Naive thymus-derived CD8-positive, alpha-beta T cell (primary cell): ENCODE data around the gene PTCH2. TPM values are rescaled to one million over a fixed set of nuclear protein-coding genes. Genes with fewer than 3 reads are reported as not detected.
"Not testable (repeated sequence)": the region's sequence is repeated elsewhere in the genome, so short reads cannot be mapped to it uniquely, and the experiment has no call there.

Source experiments
- ATAC-seq, 2 donors: fragments of 150-1000 bp; cut with Tn5 transposase in 1 of 2; sonication (Bioruptor Pico), chemical (Tn5 transposase) in 1 of 2; 1 replicate in 1 of 2; 2 replicates in 1 of 2; pipeline ENCODE4 v1.10.0; 2021; ENCODE audit warnings: mild to moderate bottlenecking in 2 of 2, moderate library complexity in 2 of 2
- POLR2A ChIA-PET: fragments of 350-600 bp; sonication (Branson Sonifier 250); formaldehyde crosslinking; loops from one replicate; lab custom pipeline; 2021; ENCODE audit warnings: antibody characterized with exemption; lab: Charles Lee
- DNase-seq, 10 donors: peaks; one replicate each; pipeline versions ENCODE4 v3.0.0 to v3.0.0-alpha.2; 2020 to 2022
- H3K27ac Mint-ChIP-seq, 10 donors: one replicate each; pipeline ENCODE4 v1.8.0; 2020 to 2022; ENCODE audit warnings: mild to moderate bottlenecking in 10 of 10, mixed read lengths in 10 of 10, moderate library complexity in 4 of 10, inconsistent platforms in 1 of 10
- H3K27me3 Mint-ChIP-seq, 5 donors: one replicate each; pipeline ENCODE4 v1.8.0; 2021 to 2022; ENCODE audit warnings: mixed read lengths in 5 of 5
- H3K36me3 Mint-ChIP-seq, 3 donors: one replicate each; pipeline ENCODE4 v1.8.0; 2020 to 2022; ENCODE audit warnings: mixed read lengths in 3 of 3, mild to moderate bottlenecking in 2 of 3, inconsistent platforms in 1 of 3
- H3K4me1 Mint-ChIP-seq, 4 donors: one replicate each; pipeline ENCODE4 v1.8.0; 2021 to 2022; ENCODE audit warnings: mixed read lengths in 4 of 4
- H3K4me3 Mint-ChIP-seq, 10 donors: one replicate each; pipeline ENCODE4 v1.8.0; 2020 to 2022; ENCODE audit warnings: mild to moderate bottlenecking in 10 of 10, mixed read lengths in 10 of 10, moderate library complexity in 6 of 10, inconsistent platforms in 1 of 10
- H3K9me3 Mint-ChIP-seq, 9 donors: one replicate each; pipeline ENCODE4 v1.8.0; 2020 to 2022; ENCODE audit warnings: mixed read lengths in 9 of 9, mild to moderate bottlenecking in 3 of 9, inconsistent platforms in 1 of 9, moderate library complexity in 1 of 9
- polyA plus RNA-seq, 3 donors: library from polyadenylated mRNA; unstranded; fragments of 300-500 nt; fragmentation: Illumina TruSeq; gene quantifications; one replicate each; pipeline ENCODE4 v1.2.3, GENCODE V29; 2021
- total RNA-seq, 8 experiments: library from RNA in 2 of 8; stranded (reverse) in 2 of 8; gene quantifications; one replicate each; pipeline ENCODE4 v1.2.3 and lab custom pipeline; 2021 to 2026

PTCH2 gene
- total and polyA plus RNA-seq, 5 experiments from 2014 or later = 1.6 to 2.0 TPM; not detected in 3

DNA sequence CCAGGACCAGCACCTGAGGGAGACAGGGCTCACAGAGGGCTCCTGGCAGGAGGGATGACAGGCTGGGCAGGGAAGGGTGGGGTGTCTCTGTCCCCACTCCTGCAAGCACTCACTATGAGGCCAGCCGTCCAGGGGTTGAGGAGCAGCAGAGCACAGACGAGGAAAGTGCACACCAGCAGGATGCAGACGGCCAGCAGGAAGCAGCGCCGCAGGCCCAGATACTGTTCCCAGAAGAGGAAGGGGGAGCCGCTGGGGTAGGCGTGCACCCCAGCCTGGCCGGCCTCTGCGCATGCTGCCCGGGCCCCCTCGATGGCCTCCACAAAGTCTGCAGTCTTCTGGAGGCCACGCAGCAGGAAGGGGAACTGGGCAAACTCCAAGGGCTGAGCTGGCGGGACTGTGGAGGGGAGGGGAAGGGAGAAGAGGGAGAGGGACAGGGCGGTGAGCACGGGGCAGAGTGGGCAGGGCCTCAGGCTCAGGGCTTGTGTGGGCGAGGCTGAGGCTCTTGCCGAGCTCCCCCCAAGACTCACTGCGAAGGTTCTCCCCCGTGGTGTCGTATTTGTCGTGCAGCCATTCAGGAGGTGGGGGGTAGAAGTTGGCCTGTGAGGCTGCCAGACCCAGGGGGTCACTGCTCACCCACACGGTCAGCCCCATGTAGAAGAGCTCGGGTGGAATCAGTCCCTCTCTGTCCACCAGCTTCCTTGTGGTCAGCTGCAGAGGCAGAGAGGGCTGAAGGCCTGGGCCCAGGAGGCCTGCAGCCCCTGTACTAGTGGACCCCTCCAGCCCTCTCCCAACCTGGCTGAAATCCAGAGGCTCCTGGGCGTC, 16.5 kb downstream of the PTCH2 start:
- no peak for ATAC-seq
- DNase-seq = peak in 1 of 10 donors; percentile 50
- Mint-ChIP-seq H3K9me3 (no peaks in the 10 kb centered on the region), H3K27me3 (no peaks in the 10 kb centered on the region), H3K27ac (no peak overlapping the region), H3K36me3 (no peaks in the 10 kb centered on the region), H3K4me3 (no peak overlapping the region), H3K4me1 (peaks cover 0 to 2% (median 1%) of the 10 kb centered on the region in 4 donors)
- POLR2A ChIA-PET = interaction anchor here (0.6 to 2.8 kb wide), 6 partner anchors 9 to 146 kb away, joined by 3 to 18 read pairs (median 4); partner anchors contain the start of genes BEST4, BTBD19 and PLK3

DNA sequence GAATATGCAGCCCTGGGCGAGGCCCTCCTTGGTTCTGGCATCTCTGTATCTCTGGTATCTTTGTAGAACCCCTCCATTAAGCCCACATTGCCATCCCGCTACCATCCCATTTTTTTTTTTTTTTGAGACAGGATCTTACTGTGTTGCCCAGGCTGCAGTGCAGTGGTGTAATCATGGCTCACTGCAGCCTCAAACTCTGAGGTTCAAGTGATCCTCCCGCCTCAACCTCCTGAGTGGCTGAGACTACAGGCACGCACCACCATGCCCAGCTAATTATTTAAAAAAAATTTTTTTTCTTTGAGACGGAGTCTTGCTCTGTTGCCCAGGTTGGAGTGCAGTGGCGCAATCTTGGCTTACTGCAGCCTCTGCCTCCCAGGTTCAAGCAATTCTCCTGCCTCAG, 18.7 kb downstream of the PTCH2 start:
- not testable (repeated sequence) for H3K9me3 Mint-ChIP-seq, H3K4me3 Mint-ChIP-seq, ATAC-seq, H3K36me3 Mint-ChIP-seq, H3K27ac Mint-ChIP-seq, H3K27me3 Mint-ChIP-seq
- POLR2A ChIA-PET = interaction anchor here (8.4 kb wide), 1 partner anchor 20 kb away, joined by 590 read pairs; the partner anchor contains the start of genes BTBD19, DYNLT4 and PLK3
- DNase-seq = peak in 1 of 10 donors; percentile 3
- peaks cover 13 to 24% (median 20%) of the 10 kb centered on the region in 4 donors for H3K4me1 Mint-ChIP-seq

GRCh38 chr1:44822981-44823451, 20.0 kb downstream of the PTCH2 start:
- no peak overlapping the region for H3K4me3 Mint-ChIP-seq
- ATAC-seq = no peak

DNA sequence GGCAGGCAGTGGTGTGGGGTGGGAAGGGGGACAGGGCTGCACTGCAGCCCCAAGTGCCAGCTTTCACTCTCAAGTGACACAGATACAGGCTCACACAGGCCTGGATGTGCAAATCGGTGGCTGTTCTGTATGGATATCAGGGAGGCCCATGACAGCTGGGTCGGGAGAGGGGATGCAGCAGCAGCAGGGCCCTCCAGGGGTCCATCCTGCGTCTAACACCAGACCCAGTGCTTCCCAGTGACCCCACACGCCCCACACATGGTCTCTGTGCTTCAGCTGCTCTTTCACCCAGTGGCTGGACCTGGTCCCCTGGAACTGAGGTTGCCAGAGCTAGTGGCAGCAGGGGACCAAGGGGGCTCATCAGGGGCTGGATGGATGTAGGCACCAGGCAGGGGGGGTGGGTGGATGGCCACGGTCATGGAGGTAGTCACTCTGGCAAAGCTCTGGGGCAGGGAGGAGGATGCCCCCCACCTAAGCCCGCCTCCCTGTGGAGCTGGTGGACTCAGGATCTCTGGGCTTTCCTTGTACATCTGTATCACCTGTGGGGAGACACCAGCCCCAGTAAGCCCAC, 20.8 kb downstream of the PTCH2 start:
- POLR2A ChIA-PET = interaction anchor here (1.0 to 8.4 kb wide), 8 partner anchors 8 to 100 kb away, joined by 3 to 590 read pairs (median 37); partner anchors contain the start of genes BEST4, BTBD19, DYNLT4 and PLK3
- H3K9me3 Mint-ChIP-seq = no peaks in the 10 kb centered on the region
- H3K27ac Mint-ChIP-seq = peak overlapping the region in 4 of 10 donors; percentile 48 to 100 (median 56)
- DNase-seq = peak in 1 of 10 donors; percentile 55
- no peak overlapping the region for H3K4me3 Mint-ChIP-seq
- H3K36me3 Mint-ChIP-seq = no peaks in the 10 kb centered on the region
- H3K4me1 Mint-ChIP-seq = peaks cover 18 to 41% (median 36%) of the 10 kb centered on the region in 4 donors
- no peaks in the 10 kb centered on the region for H3K27me3 Mint-ChIP-seq
- no peak for ATAC-seq

More at GRCh38 chr1:44822981-44823451, 20.0 kb downstream of the PTCH2 start:
- H3K36me3 Mint-ChIP-seq = no peaks in the 10 kb centered on the region
- H3K27me3 Mint-ChIP-seq = no peaks in the 10 kb centered on the region
- peaks cover 14 to 35% (median 29%) of the 10 kb centered on the region in 4 donors for H3K4me1 Mint-ChIP-seq
- peak overlapping the region in 1 of 10 donors; percentile 31 for H3K27ac Mint-ChIP-seq
- POLR2A ChIA-PET = interaction anchor here (0.6 to 8.4 kb wide), 4 partner anchors 12 to 92 kb away, joined by 5 to 590 read pairs (median 11); partner anchors contain the start of genes BTBD19, DYNLT4, PLK3 and RNU5D-1
- no peaks in the 10 kb centered on the region for H3K9me3 Mint-ChIP-seq
- peak in 1 of 10 donors; percentile 57 for DNase-seq

DNA sequence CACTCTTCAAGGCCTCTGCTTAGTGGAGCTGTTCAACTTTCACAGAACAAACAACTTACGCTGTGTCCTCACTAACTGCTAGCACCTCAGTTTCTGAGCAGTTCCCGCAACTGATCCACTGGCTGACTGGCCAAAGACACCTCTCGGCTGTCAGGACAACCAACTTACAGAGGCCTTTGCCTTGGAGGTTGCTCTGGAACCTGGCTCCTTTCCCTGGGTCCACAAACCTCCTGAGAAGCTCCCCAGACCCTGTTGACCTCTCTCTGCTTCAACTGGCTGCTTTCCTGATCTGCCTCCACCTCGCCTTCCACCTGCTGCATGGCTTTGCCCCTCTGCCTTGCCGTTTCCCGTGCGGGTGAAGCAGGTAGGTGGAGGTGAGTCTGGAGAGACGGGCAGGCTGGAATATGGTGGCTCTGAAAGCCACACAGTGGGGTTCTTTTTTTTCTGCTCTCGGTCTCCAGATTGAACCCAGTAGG, 21.8 kb downstream of the PTCH2 start:
- Mint-ChIP-seq H3K27ac (peak overlapping the region; percentile 58 to 100 (median 100)), H3K9me3 (no peaks in the 10 kb centered on the region), H3K36me3 (no peaks in the 10 kb centered on the region), H3K4me3 (peak overlapping the region; percentile 71 to 97 (median 94)), H3K4me1 (peaks cover 18 to 45% (median 35%) of the 10 kb centered on the region in 4 donors), H3K27me3 (no peaks in the 10 kb centered on the region)
- ATAC-seq (no peak), DNase-seq (peak in 1 of 10 donors; percentile 53)
- POLR2A ChIA-PET = interaction anchor here (0.6 to 8.4 kb wide), 12 partner anchors 8 to 519 kb away, joined by 3 to 590 read pairs (median 12); partner anchors contain the start of genes BEST4, BTBD19, DYNLT4 and EIF2B3

- POLR2A ChIA-PET = interaction anchor here (0.6 to 8.4 kb wide), 20 partner anchors 9 to 1315 kb away, joined by 3 to 590 read pairs (median 4); partner anchors contain the start of genes BEST4, BTBD19, DYNLT4 and EIF2B3
- DNase-seq (peak in 1 of 10 donors; percentile 59), ATAC-seq (no peak)
- Mint-ChIP-seq H3K4me1 (peaks cover 18 to 47% (median 35%) of the 10 kb centered on the region in 4 donors), H3K36me3 (no peaks in the 10 kb centered on the region), H3K27ac (peak overlapping the region; percentile 100), H3K27me3 (no peaks in the 10 kb centered on the region), H3K9me3 (no peaks in the 10 kb centered on the region), H3K4me3 (peak overlapping the region; percentile 92 to 97 (median 94))
These were observed 22.5 kb downstream of the PTCH2 start for GRCh38 chr1:44820328-44821239.

GRCh38 chr1:44819608-44820327, 23.3 kb downstream of the PTCH2 start:
- no peaks in the 10 kb centered on the region for H3K9me3 Mint-ChIP-seq

GRCh38 chr1:44819196-44819607, 23.9 kb downstream of the PTCH2 start:
- H3K4me1 Mint-ChIP-seq = peaks cover 23 to 58% (median 46%) of the 10 kb centered on the region in 4 donors
- POLR2A ChIA-PET = interaction anchor here (0.6 to 8.4 kb wide), 17 partner anchors 10 to 508 kb away, joined by 3 to 590 read pairs (median 6); partner anchors contain the start of genes BEST4, BTBD19, DYNLT4 and EIF2B3
- H3K36me3 Mint-ChIP-seq = no peaks in the 10 kb centered on the region
- no peaks in the 10 kb centered on the region for H3K27me3 Mint-ChIP-seq
- ATAC-seq (no peak), DNase-seq (peak in 1 of 10 donors; percentile 4)
- H3K4me3 Mint-ChIP-seq = peak overlapping the region; percentile 92 to 97 (median 94)
- H3K9me3 Mint-ChIP-seq = no peaks in the 10 kb centered on the region
- peak overlapping the region; percentile 100 for H3K27ac Mint-ChIP-seq

More at GRCh38 chr1:44819608-44820327, 23.3 kb downstream of the PTCH2 start:
- H3K36me3 Mint-ChIP-seq = no peaks in the 10 kb centered on the region
- H3K27me3 Mint-ChIP-seq = no peaks in the 10 kb centered on the region
- peak overlapping the region; percentile 92 to 97 (median 94) for H3K4me3 Mint-ChIP-seq
- peak; percentile 78 to 79 for ATAC-seq
- peaks cover 23 to 55% (median 42%) of the 10 kb centered on the region in 4 donors for H3K4me1 Mint-ChIP-seq
- H3K27ac Mint-ChIP-seq = peak overlapping the region; percentile 100
- POLR2A ChIA-PET = interaction anchor here (0.6 to 8.4 kb wide), 23 partner anchors 10 to 1316 kb away, joined by 3 to 590 read pairs (median 5); partner anchors contain the start of genes BEST4, BTBD19, DYNLT4 and EIF2B3
- DNase-seq = peak; percentile 61 to 98 (median 80)

GRCh38 chr1:44817771-44818495, 25.1 kb downstream of the PTCH2 start:
- H3K27me3 Mint-ChIP-seq = no peaks in the 10 kb centered on the region
- peak overlapping the region; percentile 6 to 95 (median 63) for H3K4me3 Mint-ChIP-seq
- H3K4me1 Mint-ChIP-seq = peaks cover 25 to 65% (median 54%) of the 10 kb centered on the region in 4 donors

DNA sequence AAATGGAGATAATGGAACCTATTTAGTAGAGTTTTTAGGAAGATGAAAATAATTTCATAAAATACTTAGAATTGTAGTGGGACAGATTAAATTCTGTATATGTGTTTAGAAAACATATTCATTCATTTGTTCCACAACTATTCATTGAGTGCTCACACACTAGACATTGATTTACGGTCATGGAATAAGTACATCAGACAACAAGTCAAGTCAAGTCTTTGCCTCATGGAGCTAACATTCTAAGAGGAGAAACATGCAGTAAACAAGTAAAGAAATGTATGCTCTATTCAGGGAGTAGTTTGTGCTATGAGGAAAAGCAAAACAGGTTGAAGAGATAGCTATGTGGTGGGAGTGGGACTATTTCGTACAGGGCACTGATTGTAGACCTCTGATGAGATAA, 25.7 kb downstream of the PTCH2 start:
- H3K27ac Mint-ChIP-seq = peak overlapping the region in 8 of 10 donors; percentile 6 to 100 (median 71)
- peaks cover 25 to 68% (median 59%) of the 10 kb centered on the region in 4 donors for H3K4me1 Mint-ChIP-seq
- no peak for ATAC-seq
- DNase-seq = no peak
- peak overlapping the region in 8 of 10 donors; percentile 5 to 95 (median 42) for H3K4me3 Mint-ChIP-seq
- H3K9me3 Mint-ChIP-seq = no peaks in the 10 kb centered on the region
- no peaks in the 10 kb centered on the region for H3K36me3 Mint-ChIP-seq
- POLR2A ChIA-PET = interaction anchor here (0.6 to 8.4 kb wide), 9 partner anchors 9 to 194 kb away, joined by 3 to 590 read pairs (median 24); partner anchors contain the start of genes BEST4, BTBD19, DYNLT4 and HECTD3
- H3K27me3 Mint-ChIP-seq = no peaks in the 10 kb centered on the region

More at GRCh38 chr1:44817771-44818495, 25.1 kb downstream of the PTCH2 start:
- DNase-seq (peak in 1 of 10 donors; percentile 15), ATAC-seq (no peak)
- Mint-ChIP-seq H3K36me3 (no peaks in the 10 kb centered on the region), H3K27ac (peak overlapping the region; percentile 30 to 100 (median 100)), H3K9me3 (no peaks in the 10 kb centered on the region)
- POLR2A ChIA-PET = interaction anchor here (0.7 to 8.4 kb wide), 9 partner anchors 8 to 194 kb away, joined by 3 to 590 read pairs (median 24); partner anchors contain the start of genes BEST4, BTBD19, DYNLT4 and HECTD3
